GM19035 (cell line): ENCODE results near the gene ATG16L2.
A peak's percentile ranks its signal among the peaks of the same experiment; 100 is the strongest.
"Not testable (repeated sequence)": the region's sequence is repeated elsewhere in the genome, so short reads cannot be mapped to it uniquely, and the experiment has no call there.

Experiments
- ATAC-seq: cut with Tn5 transposase; IDR thresholded peaks from one replicate; pipeline ENCODE4 v1.9.1; 2021; ENCODE audit not compliant: unreplicated experiment

The ATG16L2 gene

GRCh38 chr11:72779495-72780128, 34.6 kb upstream of the ATG16L2 start:
- ATAC-seq, result no peak

GRCh38 chr11:72780296-72781062, 33.7 kb upstream of the ATG16L2 start:
- ATAC-seq, result no peak

GRCh38 chr11:72781063-72781312, 33.2 kb upstream of the ATG16L2 start:
- no peak for ATAC-seq

GRCh38 chr11:72781313-72782080, 32.7 kb upstream of the ATG16L2 start:
- peak; percentile 57 for ATAC-seq

- peak; percentile 31 for ATAC-seq
Observed at GRCh38 chr11:72782081-72782920, 31.9 kb upstream of the ATG16L2 start.

GRCh38 chr11:72783144-72783905, 30.9 kb upstream of the ATG16L2 start:
- ATAC-seq, result no peak

- no peak for ATAC-seq
Observed at GRCh38 chr11:72784662-72785061, 29.5 kb upstream of the ATG16L2 start.

GRCh38 chr11:72786305-72787215, 27.7 kb upstream of the ATG16L2 start:
- ATAC-seq, result no peak

GRCh38 chr11:72787216-72788104, 26.8 kb upstream of the ATG16L2 start:
- no peak for ATAC-seq

GRCh38 chr11:72788241-72788640, 26.0 kb upstream of the ATG16L2 start:
- no peak for ATAC-seq

- ATAC-seq, result no peak
Observed at GRCh38 chr11:72789493-72790131, 24.6 kb upstream of the ATG16L2 start.

- ATAC-seq, result not testable (repeated sequence)
Observed at GRCh38 chr11:72791228-72791627, 23.0 kb upstream of the ATG16L2 start.

- ATAC-seq, result no peak
Observed at GRCh38 chr11:72792437-72793021, 21.7 kb upstream of the ATG16L2 start.

- no peak for ATAC-seq
Observed at GRCh38 chr11:72793076-72793424, 21.2 kb upstream of the ATG16L2 start.

- ATAC-seq, result peak; percentile 93
Observed at GRCh38 chr11:72793425-72794367, 20.5 kb upstream of the ATG16L2 start, which contains the start of gene STARD10. Gene STARD10 (minus strand): TSS chr11:72794047. CDS start chr11:72781181, 12,866 bp downstream.

GRCh38 chr11:72798361-72798760, 15.8 kb upstream of the ATG16L2 start:
- ATAC-seq, result no peak
